ENCODE measurements around the gene MEGF6. TPM values are rescaled to one million over a fixed set of nuclear protein-coding genes. Genes with fewer than 3 reads are reported as not detected.
A peak's percentile ranks its signal among the peaks of the same experiment; 100 is the strongest.

Gene MEGF6, protein sequence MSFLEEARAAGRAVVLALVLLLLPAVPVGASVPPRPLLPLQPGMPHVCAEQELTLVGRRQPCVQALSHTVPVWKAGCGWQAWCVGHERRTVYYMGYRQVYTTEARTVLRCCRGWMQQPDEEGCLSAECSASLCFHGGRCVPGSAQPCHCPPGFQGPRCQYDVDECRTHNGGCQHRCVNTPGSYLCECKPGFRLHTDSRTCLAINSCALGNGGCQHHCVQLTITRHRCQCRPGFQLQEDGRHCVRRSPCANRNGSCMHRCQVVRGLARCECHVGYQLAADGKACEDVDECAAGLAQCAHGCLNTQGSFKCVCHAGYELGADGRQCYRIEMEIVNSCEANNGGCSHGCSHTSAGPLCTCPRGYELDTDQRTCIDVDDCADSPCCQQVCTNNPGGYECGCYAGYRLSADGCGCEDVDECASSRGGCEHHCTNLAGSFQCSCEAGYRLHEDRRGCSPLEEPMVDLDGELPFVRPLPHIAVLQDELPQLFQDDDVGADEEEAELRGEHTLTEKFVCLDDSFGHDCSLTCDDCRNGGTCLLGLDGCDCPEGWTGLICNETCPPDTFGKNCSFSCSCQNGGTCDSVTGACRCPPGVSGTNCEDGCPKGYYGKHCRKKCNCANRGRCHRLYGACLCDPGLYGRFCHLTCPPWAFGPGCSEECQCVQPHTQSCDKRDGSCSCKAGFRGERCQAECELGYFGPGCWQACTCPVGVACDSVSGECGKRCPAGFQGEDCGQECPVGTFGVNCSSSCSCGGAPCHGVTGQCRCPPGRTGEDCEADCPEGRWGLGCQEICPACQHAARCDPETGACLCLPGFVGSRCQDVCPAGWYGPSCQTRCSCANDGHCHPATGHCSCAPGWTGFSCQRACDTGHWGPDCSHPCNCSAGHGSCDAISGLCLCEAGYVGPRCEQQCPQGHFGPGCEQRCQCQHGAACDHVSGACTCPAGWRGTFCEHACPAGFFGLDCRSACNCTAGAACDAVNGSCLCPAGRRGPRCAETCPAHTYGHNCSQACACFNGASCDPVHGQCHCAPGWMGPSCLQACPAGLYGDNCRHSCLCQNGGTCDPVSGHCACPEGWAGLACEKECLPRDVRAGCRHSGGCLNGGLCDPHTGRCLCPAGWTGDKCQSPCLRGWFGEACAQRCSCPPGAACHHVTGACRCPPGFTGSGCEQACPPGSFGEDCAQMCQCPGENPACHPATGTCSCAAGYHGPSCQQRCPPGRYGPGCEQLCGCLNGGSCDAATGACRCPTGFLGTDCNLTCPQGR (N-terminal part only)
- 12.9 and 14.3 TPM in 2 replicates for total RNA-seq (2022)
- percentile 24 among the genes with signal in this experiment for Bru-seq, nascent RNA
- BruChase-seq, experiment 1, labeled RNA remaining after a 6-hour chase, result percentile 29 among the genes with signal in this experiment
- BruChase-seq, experiment 2, labeled RNA remaining after a 2-hour chase, result percentile 27 among the genes with signal in this experiment
- long read RNA-seq, partial matches to known transcripts, result 4 of 10 reads
- long read RNA-seq, other reads (novel, unspliced or antisense), result 6 of 10 reads

DNA sequence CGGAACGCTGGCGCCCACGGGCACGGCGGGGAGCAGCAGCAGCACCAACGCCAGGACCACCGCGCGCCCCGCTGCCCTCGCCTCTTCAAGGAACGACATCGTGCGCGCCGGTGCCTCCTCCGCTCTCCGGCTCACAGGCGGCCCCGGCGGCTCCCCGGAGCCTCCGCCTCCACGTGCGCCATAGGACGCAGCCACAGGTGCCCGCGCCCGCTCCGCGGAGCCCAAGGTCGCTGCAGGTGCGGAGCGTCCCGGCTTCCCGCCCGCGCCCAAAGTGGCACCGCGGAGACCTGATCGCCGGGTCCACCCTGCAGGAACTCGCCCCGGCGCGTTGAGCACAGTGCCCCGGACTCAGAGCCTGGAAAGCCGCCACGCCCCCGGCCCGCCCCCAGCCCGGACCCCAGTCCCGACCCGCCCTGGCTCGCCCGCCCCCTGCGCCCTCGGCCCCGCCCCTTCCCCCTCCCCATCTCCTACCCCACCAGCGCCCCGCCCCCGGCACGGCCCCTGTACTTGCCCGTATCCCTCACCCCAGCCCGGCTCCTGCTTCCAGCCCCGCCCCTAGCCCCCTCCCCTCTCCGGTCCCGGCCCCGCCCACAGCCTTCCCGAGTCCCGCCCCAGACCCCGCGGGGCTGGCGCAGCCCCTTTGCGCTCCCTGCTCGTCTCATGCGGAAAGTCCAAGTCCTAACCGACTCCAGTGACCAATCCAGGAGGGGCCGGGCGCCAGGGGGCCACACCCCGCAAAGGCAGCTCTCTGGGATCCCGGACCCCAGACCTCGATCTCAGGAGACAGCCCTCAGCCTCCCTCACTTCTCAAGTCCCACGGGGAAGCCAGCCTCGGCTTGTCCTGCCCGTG is at the start of gene MEGF6:
TSS of gene MEGF6 (minus strand) at position 339 of the 850 bp plus-strand sequence. CDS start at position 99, 240 bp downstream.
- no peak within 1 kb of the TSS for H3K27ac Mint-ChIP-seq (ENCODE audit: low read depth, unreplicated experiment)
- peaks cover 11% of the 10 kb centered on the region for H3K4me1 Mint-ChIP-seq (ENCODE audit: insufficient read depth, unreplicated experiment)
- ChIA-PET POLR2A (no interaction called here), CTCF (interaction anchor here (0.6 kb wide), 2 partner anchors 10 to 107 kb away, joined by 3 read pairs; no protein-coding TSS in a partner anchor)
- TF ChIP-seq, protein P1, sequence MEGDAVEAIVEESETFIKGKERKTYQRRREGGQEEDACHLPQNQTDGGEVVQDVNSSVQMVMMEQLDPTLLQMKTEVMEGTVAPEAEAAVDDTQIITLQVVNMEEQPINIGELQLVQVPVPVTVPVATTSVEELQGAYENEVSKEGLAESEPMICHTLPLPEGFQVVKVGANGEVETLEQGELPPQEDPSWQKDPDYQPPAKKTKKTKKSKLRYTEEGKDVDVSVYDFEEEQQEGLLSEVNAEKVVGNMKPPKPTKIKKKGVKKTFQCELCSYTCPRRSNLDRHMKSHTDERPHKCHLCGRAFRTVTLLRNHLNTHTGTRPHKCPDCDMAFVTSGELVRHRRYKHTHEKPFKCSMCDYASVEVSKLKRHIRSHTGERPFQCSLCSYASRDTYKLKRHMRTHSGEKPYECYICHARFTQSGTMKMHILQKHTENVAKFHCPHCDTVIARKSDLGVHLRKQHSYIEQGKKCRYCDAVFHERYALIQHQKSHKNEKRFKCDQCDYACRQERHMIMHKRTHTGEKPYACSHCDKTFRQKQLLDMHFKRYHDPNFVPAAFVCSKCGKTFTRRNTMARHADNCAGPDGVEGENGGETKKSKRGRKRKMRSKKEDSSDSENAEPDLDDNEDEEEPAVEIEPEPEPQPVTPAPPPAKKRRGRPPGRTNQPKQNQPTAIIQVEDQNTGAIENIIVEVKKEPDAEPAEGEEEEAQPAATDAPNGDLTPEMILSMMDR (IDR thresholded peaks at IDR 0.05; ENCODE audit: unreplicated experiment), result no peak
- intact Hi-C loops (cut with micrococcal nuclease), result no loop called here
- peak; percentile 16 for DNase-seq (ENCODE audit: unreplicated experiment)
- H3K9me3 Mint-ChIP-seq (ENCODE audit: unreplicated experiment), result no peaks in the 10 kb centered on the region
- H3K27me3 Mint-ChIP-seq (ENCODE audit: insufficient read depth, unreplicated experiment), result no peaks in the 10 kb centered on the region
- H3K36me3 Mint-ChIP-seq (ENCODE audit: insufficient read depth, unreplicated experiment), result no peaks in the 10 kb centered on the region
- no TSS peak for BruUV-seq (replicated peaks)
- H3K4me3 Mint-ChIP-seq (ENCODE audit: unreplicated experiment), result peak within 1 kb of the TSS; percentile 48

DNA sequence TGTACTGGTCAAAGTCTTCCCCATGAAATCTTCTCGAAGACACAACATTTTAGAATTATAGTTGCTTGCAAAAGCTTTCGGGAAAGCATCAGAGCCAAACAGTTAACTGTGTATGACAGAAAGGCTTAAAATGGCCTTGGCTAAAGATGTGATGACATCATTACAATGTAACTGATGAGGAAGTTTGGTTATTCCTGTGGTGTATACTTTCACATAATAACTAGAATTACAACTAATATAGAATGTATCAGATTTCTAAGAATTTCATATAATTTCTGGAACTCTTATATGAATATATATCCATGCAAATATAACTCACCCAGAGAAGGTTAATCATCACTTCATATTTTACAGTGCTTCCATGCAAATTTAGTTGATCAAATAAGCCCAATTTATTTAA is 49.4 kb upstream of the MEGF6 start:
- CTCF ChIA-PET, result no interaction called here
- no TSS peak for BruUV-seq (replicated peaks)
- no peaks in the 10 kb centered on the region for H3K36me3 Mint-ChIP-seq (ENCODE audit: insufficient read depth, unreplicated experiment)
- no peak overlapping the region for H3K27ac Mint-ChIP-seq (ENCODE audit: low read depth, unreplicated experiment)
- POLR2A ChIA-PET, result no interaction called here
- TF ChIP-seq, protein P1 (IDR thresholded peaks at IDR 0.05; ENCODE audit: unreplicated experiment), result no peak
- H3K27me3 Mint-ChIP-seq (ENCODE audit: insufficient read depth, unreplicated experiment), result no peaks in the 10 kb centered on the region
- intact Hi-C loops (cut with micrococcal nuclease), result no loop called here
- DNase-seq (ENCODE audit: unreplicated experiment), result no peak
- no peaks in the 10 kb centered on the region for H3K9me3 Mint-ChIP-seq (ENCODE audit: unreplicated experiment)
- no peaks in the 10 kb centered on the region for H3K4me1 Mint-ChIP-seq (ENCODE audit: insufficient read depth, unreplicated experiment)
- H3K4me3 Mint-ChIP-seq (ENCODE audit: unreplicated experiment), result no peak overlapping the region

DNA sequence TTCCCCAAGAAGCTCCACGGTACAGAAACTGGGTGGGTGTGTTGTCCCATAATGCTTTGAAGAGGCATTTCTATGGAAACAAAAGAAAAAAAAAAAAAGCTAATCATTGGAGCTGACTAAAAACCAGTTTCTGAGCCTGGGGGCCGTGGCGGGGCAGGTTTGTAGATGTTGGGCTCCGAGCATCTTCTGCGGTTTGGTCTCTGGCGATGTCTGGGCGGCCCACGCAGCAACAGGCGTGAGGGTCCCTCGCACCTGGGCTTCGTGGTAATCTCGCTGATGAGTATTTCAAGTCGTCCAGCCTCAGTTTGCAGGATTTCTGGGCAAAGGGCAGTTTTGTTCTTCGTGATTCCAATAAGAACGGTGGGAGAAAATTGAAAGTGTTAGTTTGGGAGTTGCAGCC is 47.8 kb upstream of the MEGF6 start:
- no peaks in the 10 kb centered on the region for H3K27me3 Mint-ChIP-seq (ENCODE audit: insufficient read depth, unreplicated experiment)
- ChIA-PET POLR2A (interaction anchor here (1.2 kb wide), 1 partner anchor 17 kb away, joined by 3 read pairs; no protein-coding TSS in a partner anchor), CTCF (no interaction called here)
- H3K4me1 Mint-ChIP-seq (ENCODE audit: insufficient read depth, unreplicated experiment), result no peaks in the 10 kb centered on the region
- H3K4me3 Mint-ChIP-seq (ENCODE audit: unreplicated experiment), result no peak overlapping the region
- intact Hi-C loops (cut with micrococcal nuclease), result no loop called here
- TF ChIP-seq, protein P1 (IDR thresholded peaks at IDR 0.05; ENCODE audit: unreplicated experiment), result no peak
- DNase-seq (ENCODE audit: unreplicated experiment), result no peak
- H3K27ac Mint-ChIP-seq (ENCODE audit: low read depth, unreplicated experiment), result no peak overlapping the region
- no peaks in the 10 kb centered on the region for H3K36me3 Mint-ChIP-seq (ENCODE audit: insufficient read depth, unreplicated experiment)
- no peaks in the 10 kb centered on the region for H3K9me3 Mint-ChIP-seq (ENCODE audit: unreplicated experiment)
- BruUV-seq (replicated peaks), result no TSS peak

Measured in MCF 10A (cell line).